ENCODE results near the gene MATN1.

Gene MATN1

DNA sequence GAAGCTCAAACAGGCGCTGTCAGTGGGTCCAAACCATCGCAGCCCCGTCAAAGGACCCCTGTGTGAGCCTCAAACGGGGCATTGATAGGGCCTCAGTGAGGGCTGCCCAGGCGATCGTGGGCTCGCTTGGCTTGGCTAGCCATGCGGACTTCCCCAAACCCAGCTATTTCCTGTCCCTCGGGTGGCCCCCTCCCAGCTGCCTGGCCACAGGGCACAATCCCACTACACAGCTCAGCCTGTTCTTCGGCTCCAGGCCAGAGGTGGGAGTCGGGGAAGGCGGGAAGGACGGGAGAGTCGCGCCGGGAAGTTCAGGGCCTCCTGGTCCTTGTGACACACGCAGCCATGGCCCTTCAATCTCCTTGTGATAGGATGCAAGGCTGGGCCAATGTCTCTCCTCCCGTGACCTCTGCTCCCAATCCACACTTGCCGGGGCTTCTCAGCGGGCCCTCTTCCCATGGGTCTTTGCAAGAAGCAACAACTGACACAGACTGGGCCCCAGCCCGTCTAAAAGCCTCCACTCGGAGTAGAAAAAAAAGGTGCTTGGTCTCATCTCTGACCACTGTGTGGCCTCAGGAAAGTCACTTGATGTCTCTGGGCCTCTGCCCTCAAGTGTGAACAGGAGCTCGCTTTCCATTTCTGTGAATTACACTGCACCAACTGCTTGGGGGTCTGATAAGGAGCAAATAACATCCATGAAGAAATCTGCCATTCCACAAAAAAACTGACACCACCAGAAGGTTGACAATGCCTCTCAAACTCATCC is 7.1 kb upstream of the MATN1 start:
- DNase-seq = no peak

DNA sequence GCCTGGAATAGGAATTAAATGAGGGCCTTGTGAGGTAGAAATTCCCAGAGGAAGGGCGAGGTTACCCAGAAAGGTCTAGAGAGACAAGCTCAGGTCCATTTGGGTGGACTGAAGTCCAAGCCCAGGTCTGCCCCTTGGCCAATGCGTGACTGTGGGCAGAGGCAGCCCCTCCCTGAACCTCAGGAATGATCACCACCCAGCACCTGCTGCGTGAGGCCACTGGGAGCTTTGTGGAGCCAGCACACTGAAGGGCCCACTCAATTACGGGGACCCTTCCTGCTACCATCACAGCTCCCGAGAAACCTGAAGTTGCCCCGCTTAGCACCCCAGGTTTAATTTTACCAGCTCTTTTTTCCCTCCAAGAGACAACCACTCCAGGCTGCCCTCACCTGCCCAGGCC is 6.5 kb upstream of the MATN1 start:
- DNase-seq = no peak

DNA sequence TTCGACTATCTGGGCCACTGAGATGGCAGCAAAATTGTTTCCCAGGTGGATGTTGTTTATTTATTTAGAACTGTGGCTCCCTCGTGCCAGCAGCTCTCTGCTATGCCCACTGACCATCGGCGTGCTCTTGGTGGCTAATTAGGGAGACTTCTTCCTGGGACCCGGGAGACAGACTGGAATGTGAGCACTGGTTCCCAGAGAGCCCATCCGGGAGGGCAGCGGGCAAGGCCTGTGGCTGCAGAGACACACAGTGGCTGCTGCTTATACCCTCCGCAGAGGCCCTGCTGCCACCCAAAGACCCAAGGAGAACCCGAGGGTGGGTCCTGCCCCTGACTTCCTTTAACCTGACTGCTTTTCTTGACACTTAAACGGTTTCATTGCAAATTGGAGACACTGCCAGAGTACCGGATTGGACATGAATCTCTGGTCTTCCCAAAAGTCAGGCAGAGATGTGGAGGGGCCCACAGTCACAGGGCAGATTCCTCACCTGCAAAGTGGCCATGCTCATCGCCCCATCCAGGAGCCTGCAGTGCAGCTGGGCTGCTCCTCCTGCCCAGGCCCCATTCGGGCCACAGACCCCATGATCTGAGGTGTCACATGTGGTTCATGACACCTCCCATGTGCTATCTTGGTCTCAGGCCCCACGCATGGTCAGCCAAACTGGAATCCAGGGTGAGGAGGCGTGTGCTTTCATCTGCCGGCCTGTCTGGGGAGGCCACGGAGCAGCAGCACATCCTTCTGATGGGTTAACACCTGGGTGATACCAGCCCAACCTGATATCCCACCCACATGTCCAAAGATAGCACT is 5.7 kb upstream of the MATN1 start:
- DNase-seq = no peak

DNA sequence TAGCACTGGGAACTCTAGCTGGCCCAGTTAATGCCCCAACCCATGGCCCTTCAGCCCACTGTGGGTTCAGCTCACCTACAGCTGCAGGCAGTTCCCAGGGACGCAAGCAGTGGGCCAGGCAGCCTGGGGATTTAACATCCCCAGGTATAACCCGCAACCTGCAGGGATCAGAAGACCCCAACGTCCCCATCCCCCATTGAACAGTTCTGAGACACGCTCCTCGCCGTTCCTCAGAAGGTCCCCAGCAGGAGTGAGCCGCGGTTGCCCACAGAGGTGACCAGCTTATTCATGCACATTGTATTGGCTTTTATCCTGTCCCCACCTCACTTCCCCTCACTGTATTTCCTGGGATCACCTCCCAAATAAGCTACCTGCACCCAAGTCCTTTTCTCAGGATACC is 5.0 kb upstream of the MATN1 start:
- DNase-seq = no peak

DNA sequence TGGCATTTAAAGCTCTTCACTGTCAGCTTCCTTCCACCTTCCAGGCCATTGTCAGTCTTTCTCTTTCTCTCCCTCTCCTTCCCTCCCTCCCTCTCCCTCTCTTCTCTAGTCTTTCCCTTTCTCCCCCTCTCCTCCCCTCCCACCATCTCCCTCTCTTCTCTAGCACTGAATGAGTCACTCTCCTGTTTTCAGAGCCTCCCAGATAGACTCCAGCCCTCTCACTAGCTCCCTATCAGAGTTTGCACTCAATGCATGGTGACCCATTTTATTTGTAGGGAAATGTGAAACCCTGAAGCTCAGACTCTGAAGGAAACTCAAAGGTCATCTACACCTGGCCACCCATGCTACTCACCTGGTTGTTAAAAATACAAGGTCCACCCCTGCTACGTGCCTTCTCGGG is 4.4 kb upstream of the MATN1 start:
- no peak for DNase-seq

DNA sequence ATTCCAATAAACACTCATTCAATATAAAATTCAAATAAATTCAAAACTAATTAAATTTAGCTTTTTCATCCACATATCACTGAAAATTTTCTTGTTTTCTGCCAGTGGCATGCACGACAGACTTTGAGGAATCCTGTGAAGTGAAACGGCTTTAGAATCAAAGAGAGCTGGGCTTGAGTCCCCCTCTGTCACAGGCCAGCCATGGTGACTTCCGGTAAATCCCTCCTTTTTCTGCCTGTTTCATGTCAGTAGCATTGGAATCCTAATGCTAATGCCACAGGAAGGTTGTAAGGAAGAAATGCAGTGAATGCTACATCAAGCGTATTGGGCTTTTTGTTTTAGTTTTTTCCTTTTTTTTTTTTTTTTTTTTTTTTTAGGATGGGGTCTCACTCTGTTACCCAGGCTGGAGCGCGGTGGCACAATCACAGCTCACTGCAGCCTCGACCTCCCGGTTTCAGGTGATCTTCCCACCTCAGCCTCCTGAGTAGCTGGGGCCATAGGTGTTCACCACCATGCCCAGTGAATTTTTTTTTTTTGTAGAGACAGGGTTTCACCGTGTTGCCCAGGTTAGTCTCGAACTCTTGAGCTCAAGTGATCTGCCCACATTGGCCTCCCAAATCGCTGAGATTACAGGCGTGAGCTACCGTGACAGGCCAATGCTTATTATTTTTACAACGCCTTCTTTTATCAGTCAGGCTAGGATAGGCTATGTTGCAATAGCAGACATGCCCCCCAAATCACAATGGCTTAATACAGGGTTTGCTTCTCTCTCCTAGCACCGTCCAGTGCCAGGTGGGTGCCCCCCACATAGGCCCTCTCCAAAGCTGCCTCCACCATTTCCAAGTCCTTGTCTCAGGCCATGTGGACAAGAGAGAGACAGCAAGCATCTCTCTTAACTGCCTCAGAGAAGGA is 3.6 kb upstream of the MATN1 start:
- no peak for DNase-seq

DNA sequence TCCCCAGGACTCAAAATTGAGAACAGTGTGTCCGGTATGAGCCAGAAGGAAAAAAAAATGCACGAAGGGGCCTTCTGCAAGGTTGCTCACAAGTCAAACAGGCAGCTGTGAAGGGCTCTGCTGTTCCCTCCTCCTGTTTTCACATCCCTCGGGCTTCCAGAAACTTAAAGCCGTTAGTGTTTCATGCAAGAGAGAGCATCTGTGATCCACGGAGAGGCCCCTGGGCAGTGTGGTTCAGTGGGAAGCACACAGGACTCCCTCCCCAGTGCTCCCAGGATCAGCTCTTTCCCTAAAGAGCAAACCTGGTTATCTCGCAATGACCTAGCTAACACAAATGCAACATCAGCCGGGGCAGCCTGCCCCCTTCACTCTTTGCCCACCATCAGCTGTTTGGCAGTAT is 2.9 kb upstream of the MATN1 start:
- DNase-seq = no peak

DNA sequence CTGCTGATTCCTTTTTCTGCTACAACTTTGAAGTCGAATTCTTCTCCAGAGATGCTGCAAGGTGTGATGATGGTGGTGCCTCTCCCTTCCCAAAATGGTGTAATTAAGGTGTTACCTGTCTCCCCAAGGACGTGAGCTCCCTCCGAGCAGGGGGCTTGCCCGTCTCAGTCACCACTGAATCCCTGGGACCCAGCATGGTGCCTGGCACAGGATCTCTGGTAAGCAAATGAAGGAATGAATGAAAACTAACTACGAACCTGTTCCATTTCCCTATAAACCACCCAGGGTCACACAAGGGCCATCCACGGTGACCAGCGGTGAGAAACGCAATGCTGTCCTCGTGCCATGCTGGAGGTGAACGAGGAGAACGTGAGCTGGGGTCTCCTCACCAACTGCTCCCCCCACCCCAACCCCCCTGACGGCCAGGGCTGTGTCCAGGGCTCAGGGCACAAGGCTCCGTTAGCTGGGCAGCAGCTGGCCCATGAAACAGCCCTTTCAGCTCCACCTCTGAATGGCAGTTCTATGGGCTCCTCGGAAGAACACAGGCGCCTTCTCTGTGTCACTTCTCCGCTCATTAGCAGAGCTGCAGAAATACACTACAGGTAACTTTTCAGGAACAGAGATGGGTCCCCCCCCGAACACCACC is 2.2 kb upstream of the MATN1 start:
- DNase-seq = no peak

DNA sequence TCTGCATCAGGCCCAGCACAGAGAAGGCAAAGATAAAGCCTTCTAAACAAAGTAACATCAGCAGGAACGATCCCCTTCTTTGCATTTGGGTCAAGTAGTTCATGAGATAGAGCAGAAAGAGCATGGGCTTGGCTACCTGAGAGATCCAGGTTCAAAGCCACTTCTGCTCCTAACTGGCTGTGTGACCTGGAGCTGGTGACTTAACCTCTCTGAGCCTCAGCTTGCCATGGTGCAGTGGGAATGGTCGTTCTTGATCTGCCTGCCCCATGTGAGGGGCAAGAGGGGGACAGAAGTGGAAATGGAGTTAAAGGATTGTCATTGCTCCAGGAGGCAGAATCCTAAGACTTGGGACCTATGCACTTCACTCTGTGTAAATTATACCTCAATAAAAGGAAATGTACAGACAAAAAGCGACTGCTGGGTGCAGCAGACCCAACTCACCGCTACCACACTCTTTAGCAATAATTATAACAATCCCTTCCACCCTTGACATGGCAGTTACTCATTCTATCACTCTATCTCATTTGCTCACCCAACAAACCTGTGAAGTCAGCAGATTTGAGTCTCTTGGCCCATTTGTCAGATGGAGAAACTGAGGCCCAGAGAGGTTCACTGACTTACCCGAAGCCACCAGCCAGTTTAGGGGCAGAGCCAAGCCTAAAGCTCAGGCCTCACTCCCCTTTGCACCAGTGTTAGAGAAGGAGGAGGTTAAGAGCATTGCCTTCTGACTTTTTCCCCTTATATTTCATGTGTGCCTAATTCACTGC is 1.5 kb upstream of the MATN1 start:
- DNase-seq = no peak

DNA sequence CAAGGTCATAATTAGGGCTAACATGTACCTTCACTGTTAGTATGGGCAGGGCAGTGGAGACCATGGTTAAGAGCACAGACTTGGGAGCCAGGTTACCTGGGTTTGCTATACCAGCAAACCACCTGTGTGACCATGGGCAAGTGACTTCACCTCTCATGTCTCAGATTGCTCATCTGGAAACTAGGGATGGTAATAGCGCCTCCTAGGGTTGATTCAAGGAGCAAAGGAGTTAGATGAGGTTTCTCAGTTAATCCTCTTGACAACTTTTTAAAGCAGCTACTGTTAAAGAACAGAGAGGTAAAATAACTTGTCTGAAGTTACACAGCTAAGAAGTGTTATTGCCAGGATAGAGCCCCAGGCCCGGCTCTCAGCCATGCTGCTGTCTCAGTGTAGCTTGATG is 790 bp upstream of the MATN1 start:
- no peak for DNase-seq

DNA sequence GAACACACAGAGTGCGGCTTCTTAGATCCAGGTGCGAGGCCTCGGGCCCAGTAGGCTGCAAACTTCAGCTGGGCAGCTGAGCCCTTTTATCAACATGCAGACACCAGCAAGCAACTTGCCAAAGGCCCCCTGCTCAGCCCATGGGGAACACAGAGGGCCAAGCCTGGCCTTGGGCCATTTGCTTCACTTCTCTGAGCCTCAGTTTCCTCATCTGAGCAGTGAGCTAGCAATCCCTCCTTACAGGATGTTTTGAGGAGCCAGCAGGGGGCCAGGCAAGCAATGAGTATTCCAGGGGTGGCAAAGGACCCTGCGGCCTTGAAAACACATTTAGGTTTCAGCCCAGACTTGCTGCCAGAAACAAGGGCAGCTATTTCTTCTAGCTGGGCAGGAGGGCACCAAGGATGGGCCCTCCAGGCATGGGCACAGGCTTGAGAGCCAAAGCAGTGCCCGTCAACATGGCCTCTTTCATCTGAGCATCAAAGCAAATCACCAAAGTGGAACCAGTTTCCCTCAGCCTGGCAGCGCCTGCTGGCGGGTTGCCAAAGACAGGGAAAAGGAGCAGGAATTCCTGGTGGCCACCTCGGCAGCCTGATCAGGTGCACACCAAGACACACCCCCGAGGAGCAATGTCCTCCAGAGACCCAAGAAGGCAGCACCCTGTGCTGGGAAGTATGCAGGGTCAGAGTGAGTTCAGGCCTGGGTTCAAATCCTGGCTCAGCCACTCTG is 1.4 kb downstream of the MATN1 start:
- no peak for DNase-seq

DNA sequence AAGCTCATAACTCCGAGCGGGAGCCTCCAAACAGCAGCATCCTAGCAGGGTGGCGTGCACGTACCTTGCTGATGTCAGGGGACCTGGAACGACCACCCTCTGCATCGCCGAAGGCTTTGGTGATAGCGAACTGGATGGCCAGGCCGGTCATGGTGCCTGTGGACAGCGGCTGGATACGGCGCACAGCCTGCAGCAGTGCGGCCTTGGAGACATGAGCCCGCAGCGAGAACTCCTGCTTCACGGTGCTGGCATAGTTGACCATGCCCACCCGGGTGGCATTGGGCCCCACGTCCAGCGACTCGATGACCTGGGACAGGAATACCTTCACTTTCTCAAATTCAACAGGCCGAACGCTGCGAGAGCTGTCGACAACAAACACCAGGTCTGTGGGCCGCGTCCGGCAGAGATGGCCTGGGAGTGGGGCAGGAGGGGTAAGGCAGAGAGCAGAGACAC is 2.0 kb downstream of the MATN1 start:
- no peak for DNase-seq

DNA sequence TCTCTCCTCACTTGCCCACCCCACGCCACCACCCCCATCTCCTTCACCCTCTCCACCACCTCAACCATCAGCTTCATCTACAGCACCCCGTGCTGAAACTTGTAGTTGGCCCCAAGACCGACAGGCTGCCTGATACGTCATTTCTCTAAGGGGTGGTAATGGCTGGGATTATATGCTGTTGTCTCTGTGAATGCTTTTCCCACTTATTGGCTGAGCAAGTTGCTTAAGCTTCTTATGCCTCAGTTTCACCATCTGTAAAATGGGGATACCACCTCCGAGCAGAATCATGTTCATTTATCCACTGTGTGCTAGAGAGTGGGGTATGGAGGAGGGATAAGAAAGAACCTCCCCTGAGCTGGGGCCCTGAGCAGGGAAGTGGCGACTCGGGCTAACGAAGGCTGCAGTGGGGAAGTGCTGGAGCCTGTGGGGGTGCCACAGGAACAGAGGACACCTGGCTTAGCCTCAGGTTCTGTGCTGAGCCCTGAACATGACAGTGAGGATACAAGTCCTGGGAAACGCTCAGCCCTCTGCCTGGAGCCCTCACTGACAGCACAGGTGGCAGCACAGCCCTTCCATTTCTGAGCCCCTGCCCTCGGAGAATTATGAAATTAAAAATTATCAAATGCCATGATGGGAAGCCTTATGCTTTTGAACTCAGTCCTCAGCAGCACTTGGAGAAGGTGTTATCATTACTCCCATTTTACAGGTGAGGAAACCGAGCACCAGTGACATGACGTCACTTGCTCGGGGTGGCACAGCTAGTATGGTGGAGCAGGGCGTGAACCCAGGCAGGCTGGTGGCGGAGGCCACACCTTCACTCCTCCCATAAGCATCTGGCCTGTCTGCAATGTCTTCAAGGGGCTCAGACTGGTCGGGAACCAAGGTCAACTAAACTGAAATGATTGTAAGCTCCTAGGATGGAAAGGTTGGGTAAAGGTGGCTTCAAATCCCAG is 2.8 kb downstream of the MATN1 start:
- no peak for DNase-seq

DNA sequence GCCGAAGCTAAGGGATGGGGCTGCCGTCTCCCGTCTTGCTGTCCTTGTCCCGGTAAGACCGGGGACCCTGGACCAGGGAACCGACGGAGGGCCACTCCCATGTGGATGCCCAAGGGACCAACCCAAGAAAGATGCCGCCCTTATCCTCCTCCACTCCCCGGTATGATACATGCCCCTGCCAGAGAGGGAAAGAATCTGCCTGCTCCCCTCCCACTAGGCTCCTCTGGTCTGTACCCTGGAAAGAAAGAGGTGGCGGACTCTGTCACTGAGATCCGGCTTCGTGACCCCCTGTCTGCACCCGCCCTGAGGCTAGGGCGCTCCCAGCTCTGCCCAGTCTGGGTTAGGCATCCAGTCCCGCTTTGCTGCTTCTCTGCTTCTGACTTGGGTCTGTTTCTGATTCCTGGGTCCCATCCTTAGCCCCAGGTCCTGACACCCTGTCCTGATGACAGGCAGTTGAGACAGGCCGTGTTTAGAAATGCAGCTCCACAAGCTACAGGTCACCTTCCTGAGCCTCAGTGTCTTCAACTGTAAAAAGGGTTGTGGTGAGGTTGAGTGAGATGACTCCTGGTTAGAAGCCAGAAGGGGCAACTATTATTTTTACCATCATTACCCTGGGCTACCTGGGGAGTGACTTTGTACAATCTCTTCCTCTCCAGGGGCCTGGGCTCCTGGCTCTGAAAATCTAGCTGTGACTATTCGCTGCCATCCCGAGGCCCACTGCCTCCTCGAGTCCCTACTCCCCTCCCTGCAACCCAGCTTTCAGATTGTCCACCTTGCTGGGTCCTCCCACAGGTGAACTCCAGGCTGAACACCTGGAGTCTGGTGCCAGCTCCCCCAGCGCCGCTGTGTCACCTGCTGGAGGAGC is 3.7 kb downstream of the MATN1 start:
- no peak for DNase-seq

DNA sequence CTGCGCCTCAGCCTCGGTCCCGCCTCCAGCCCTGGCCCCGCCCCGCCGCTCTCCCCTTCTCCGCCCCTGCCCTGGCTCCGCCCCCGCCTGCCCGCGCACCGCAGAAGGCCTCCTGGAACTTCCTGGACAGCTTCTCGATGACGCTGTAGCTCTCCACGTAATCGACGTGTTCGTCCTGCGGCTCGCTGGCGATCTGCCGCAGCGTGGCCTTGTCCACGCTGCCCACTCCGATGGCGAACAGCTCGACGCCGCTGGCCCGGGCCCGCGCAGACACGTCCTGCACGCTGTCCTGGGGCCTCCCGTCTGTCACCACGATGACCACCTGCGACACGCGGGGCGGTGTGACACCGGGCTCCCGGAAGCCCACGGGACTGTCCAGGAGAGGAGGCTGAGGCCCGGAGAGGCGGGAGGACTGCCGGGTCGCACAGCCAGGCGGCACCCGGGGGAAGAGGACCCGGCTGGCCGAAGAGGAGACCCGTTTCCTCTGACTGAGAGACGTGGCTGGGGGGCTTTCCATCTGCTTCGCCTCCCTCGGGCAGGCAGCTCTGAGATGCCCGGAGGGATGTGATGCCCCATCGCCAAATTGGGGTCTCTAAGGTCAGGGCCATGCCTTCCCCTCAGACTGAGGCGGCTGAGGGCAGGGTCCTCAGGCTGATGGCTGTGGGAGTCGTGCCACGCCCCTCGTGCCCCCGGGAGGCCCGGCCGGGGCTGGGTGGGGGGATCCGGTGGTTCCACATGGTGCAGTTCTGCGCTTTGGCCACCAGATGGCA is 4.6 kb downstream of the MATN1 start:
- peak; percentile 88 for DNase-seq

DNA sequence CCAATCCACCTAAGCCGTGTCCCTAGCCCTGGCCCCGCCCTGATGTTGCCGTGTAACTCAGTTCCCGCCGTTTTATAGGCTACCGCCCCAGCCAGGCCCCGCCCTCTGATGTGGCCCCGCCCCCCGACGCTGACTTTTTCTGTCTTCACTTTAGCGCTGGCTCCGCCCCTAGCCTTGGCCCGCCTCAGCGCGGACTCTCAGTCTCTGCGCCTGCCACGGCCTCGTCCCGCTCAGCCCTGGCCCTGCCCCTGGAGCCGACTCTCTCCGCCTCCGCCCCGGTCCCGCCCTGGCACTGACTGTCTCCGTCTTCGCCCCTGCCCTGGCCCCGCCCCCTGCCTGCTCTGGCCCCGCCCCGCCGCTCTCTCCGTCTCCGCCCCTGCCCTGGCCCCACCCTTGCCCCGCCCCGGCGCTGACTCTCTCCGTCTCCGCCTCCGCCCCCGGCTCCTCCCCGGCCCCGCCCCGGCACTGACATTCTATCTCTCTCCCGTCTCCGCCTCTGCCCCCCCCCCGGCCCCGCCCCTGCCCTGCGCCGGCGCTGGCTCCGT is 5.2 kb downstream of the MATN1 start:
- DNase-seq = peak; percentile 99

DNA sequence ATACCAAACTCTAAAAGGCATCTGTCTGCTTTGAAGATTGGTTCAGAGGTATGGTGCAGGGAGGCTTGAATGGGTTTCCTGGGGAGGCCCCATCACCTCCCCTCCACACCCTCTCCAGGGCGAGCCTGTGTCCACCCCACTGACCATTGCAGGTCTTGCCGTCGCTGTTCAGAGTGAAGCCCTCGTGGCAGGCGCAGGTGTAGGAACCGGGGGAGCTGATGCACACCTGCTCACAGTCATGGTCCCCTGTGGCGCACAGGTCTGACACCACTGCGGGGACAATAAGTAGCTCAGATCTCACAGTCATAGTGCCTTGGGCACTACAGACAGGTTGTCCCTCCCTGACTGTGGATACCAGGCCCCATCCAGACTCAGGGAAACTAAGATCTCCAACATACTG is 6.7 kb downstream of the MATN1 start:
- DNase-seq = no peak

DNA sequence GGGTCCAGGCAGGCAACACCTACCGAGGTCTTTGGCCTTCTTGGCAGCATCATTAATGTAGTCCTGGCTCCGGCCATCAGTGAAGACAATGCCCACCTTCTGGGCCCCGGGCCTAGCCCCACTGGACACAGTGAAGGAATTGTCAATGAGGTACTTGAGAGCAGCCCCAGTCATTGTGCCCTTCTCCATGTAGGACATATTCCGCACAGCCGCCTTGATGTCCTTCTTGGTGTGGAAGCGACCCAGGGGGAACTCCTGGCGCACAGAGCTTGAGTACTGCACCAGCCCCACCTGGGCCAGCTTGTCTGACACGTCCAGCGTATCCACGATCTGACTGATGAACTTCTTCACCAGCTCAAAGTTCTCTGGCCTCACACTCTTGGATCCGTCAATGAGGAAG is 7.5 kb downstream of the MATN1 start:
- no peak for DNase-seq
